Measurements from ENCODE around the gene DSN1. TPM values are rescaled to one million over a fixed set of nuclear protein-coding genes. Genes with fewer than 3 reads are reported as not detected.

Gene DSN1
- 21.5 to 26.0 TPM (median 24.1 TPM) in 5 replicates for total RNA-seq (2022; extraction: Qiagen RNA extraction)

GRCh38 chr20:36773597-36774390 is at the start of gene DSN1:
Gene DSN1 (minus strand): TSS chr20:36773763. CDS start chr20:36771458, 2,305 bp downstream.

GRCh38 chr20:36745927-36746659 is 27.5 kb downstream of the DSN1 start, which contains the start of gene NDRG3:
Gene NDRG3 (minus strand): TSS chr20:36746090. CDS start chr20:36721735, 24,355 bp downstream.

Other genes starting within 250 kb of the DSN1 start
- 15.0 to 26.4 TPM (median 21.3 TPM) in 5 replicates for gene MYL9, start 232.2 kb downstream of the DSN1 start, total RNA-seq (2022; extraction: Qiagen RNA extraction)
- gene TGIF2, start 200.2 kb downstream of the DSN1 start, total RNA-seq (2022; extraction: Qiagen RNA extraction) = 3.3 to 4.9 TPM (median 4.2 TPM) in 5 replicates
- gene RAB5IF, start 168.0 kb downstream of the DSN1 start, total RNA-seq (2022; extraction: Qiagen RNA extraction) = 194 to 255 TPM (median 228 TPM) in 5 replicates
- gene SLA2, start 127.6 kb downstream of the DSN1 start, total RNA-seq (2022; extraction: Qiagen RNA extraction) = 0.08 to 0.12 TPM (median 0.12 TPM) in 5 replicates
- gene NDRG3, start 27.7 kb downstream of the DSN1 start, total RNA-seq (2022; extraction: Qiagen RNA extraction) = 19.9 to 24.7 TPM (median 24.2 TPM) in 5 replicates
- not detected in 5 replicates for gene TLDC2, start 102.4 kb upstream of the DSN1 start, total RNA-seq (2022; extraction: Qiagen RNA extraction)
- 8.7 to 11.5 TPM (median 10.5 TPM) in 5 replicates for gene SAMHD1, start 177.9 kb upstream of the DSN1 start, total RNA-seq (2022; extraction: Qiagen RNA extraction)